ENCODE data around the gene CACNA2D1.

The CACNA2D1 gene

GRCh38 chr7:82449910-82450309 lies 6.3 kb upstream of the CACNA2D1 start:
- Histone ChIP-seq H3K27ac (ENCODE audit: low read length) (no peak overlapping the region), H3K27me3 (ENCODE audit: low read depth, low read length) (no peaks in the 10 kb centered on the region), H3K4me3 (ENCODE audit: low read depth in 1 of 2, low read length in 2 of 2) (no peak overlapping the region), H3K36me3 (ENCODE audit: control insufficient read depth in 1 of 2, insufficient read depth in 2 of 2, low read length in 2 of 2) (no peaks in the 10 kb centered on the region), H3K9me3 (ENCODE audit: control insufficient read depth in 1 of 2, low read length in 2 of 2) (no peaks in the 10 kb centered on the region), H3K4me1 (ENCODE audit: control insufficient read depth in 1 of 2, insufficient read depth in 2 of 2, low read length in 2 of 2) (no peaks in the 10 kb centered on the region)

GRCh38 chr7:82446897-82447296 lies 3.3 kb upstream of the CACNA2D1 start:
- H3K9me3 ChIP-seq (ENCODE audit: control insufficient read depth in 1 of 2, low read length in 2 of 2), result no peaks in the 10 kb centered on the region
- H3K4me3 ChIP-seq (ENCODE audit: low read depth in 1 of 2, low read length in 2 of 2), result no peak overlapping the region
- H3K4me1 ChIP-seq (ENCODE audit: control insufficient read depth in 1 of 2, insufficient read depth in 2 of 2, low read length in 2 of 2), result peaks cover 0 to 2% of the 10 kb centered on the region in 2 donors
- no peaks in the 10 kb centered on the region for H3K36me3 ChIP-seq (ENCODE audit: control insufficient read depth in 1 of 2, insufficient read depth in 2 of 2, low read length in 2 of 2)
- H3K27ac ChIP-seq (ENCODE audit: low read length), result no peak overlapping the region
- no peaks in the 10 kb centered on the region for H3K27me3 ChIP-seq (ENCODE audit: low read depth, low read length)

- Histone ChIP-seq H3K4me3 (ENCODE audit: low read depth in 1 of 2, low read length in 2 of 2) (no peak overlapping the region), H3K9me3 (ENCODE audit: control insufficient read depth in 1 of 2, low read length in 2 of 2) (no peaks in the 10 kb centered on the region), H3K27me3 (ENCODE audit: low read depth, low read length) (no peaks in the 10 kb centered on the region), H3K36me3 (ENCODE audit: control insufficient read depth in 1 of 2, insufficient read depth in 2 of 2, low read length in 2 of 2) (no peaks in the 10 kb centered on the region), H3K4me1 (ENCODE audit: control insufficient read depth in 1 of 2, insufficient read depth in 2 of 2, low read length in 2 of 2) (peaks cover 7% of the 10 kb centered on the region in 2 donors), H3K27ac (ENCODE audit: low read length) (no peak overlapping the region)
Measured at GRCh38 chr7:82445271-82445670, 1.7 kb upstream of the CACNA2D1 start.

GRCh38 chr7:82444220-82444909 lies 788 bp upstream of the CACNA2D1 start:
- Histone ChIP-seq H3K27ac (ENCODE audit: low read length) (no peak overlapping the region), H3K4me3 (ENCODE audit: low read depth in 1 of 2, low read length in 2 of 2) (peak overlapping the region; percentile 70 to 86), H3K27me3 (ENCODE audit: low read depth, low read length) (no peaks in the 10 kb centered on the region)

GRCh38 chr7:82443036-82443546 lies 486 bp downstream of the CACNA2D1 start:
- Histone ChIP-seq H3K27ac (ENCODE audit: low read length) (peak overlapping the region; percentile 60), H3K9me3 (ENCODE audit: control insufficient read depth in 1 of 2, low read length in 2 of 2) (no peaks in the 10 kb centered on the region), H3K4me3 (ENCODE audit: low read depth in 1 of 2, low read length in 2 of 2) (peak overlapping the region; percentile 82 to 86), H3K36me3 (ENCODE audit: control insufficient read depth in 1 of 2, insufficient read depth in 2 of 2, low read length in 2 of 2) (no peaks in the 10 kb centered on the region), H3K4me1 (ENCODE audit: control insufficient read depth in 1 of 2, insufficient read depth in 2 of 2, low read length in 2 of 2) (peaks cover 7% of the 10 kb centered on the region in 2 donors), H3K27me3 (ENCODE audit: low read depth, low read length) (no peaks in the 10 kb centered on the region)

More at GRCh38 chr7:82444220-82444909, 788 bp upstream of the CACNA2D1 start:
- peaks cover 7% of the 10 kb centered on the region in 2 donors for H3K4me1 ChIP-seq (ENCODE audit: control insufficient read depth in 1 of 2, insufficient read depth in 2 of 2, low read length in 2 of 2)
- H3K9me3 ChIP-seq (ENCODE audit: control insufficient read depth in 1 of 2, low read length in 2 of 2), result no peaks in the 10 kb centered on the region
- H3K36me3 ChIP-seq (ENCODE audit: control insufficient read depth in 1 of 2, insufficient read depth in 2 of 2, low read length in 2 of 2), result no peaks in the 10 kb centered on the region

- Histone ChIP-seq H3K36me3 (ENCODE audit: control insufficient read depth in 1 of 2, insufficient read depth in 2 of 2, low read length in 2 of 2) (no peaks in the 10 kb centered on the region), H3K27me3 (ENCODE audit: low read depth, low read length) (no peaks in the 10 kb centered on the region), H3K4me3 (ENCODE audit: low read depth in 1 of 2, low read length in 2 of 2) (peak overlapping the region; percentile 82 to 86), H3K9me3 (ENCODE audit: control insufficient read depth in 1 of 2, low read length in 2 of 2) (no peaks in the 10 kb centered on the region), H3K4me1 (ENCODE audit: control insufficient read depth in 1 of 2, insufficient read depth in 2 of 2, low read length in 2 of 2) (peaks cover 7% of the 10 kb centered on the region in 2 donors), H3K27ac (ENCODE audit: low read length) (no peak overlapping the region)
Measured at GRCh38 chr7:82442492-82443035, 1.0 kb downstream of the CACNA2D1 start.

GRCh38 chr7:82441669-82442478 lies 1.7 kb downstream of the CACNA2D1 start:
- Histone ChIP-seq H3K9me3 (ENCODE audit: control insufficient read depth in 1 of 2, low read length in 2 of 2) (no peaks in the 10 kb centered on the region), H3K4me3 (ENCODE audit: low read depth in 1 of 2, low read length in 2 of 2) (peak overlapping the region; percentile 82 to 86), H3K27me3 (ENCODE audit: low read depth, low read length) (no peaks in the 10 kb centered on the region), H3K27ac (ENCODE audit: low read length) (no peak overlapping the region), H3K4me1 (ENCODE audit: control insufficient read depth in 1 of 2, insufficient read depth in 2 of 2, low read length in 2 of 2) (peaks cover 7% of the 10 kb centered on the region in 2 donors), H3K36me3 (ENCODE audit: control insufficient read depth in 1 of 2, insufficient read depth in 2 of 2, low read length in 2 of 2) (no peaks in the 10 kb centered on the region)

- H3K27ac ChIP-seq (ENCODE audit: low read length), result no peak overlapping the region
- no peaks in the 10 kb centered on the region for H3K36me3 ChIP-seq (ENCODE audit: control insufficient read depth in 1 of 2, insufficient read depth in 2 of 2, low read length in 2 of 2)
- H3K9me3 ChIP-seq (ENCODE audit: control insufficient read depth in 1 of 2, low read length in 2 of 2), result no peaks in the 10 kb centered on the region
- no peak overlapping the region for H3K4me3 ChIP-seq (ENCODE audit: low read depth in 1 of 2, low read length in 2 of 2)
- H3K27me3 ChIP-seq (ENCODE audit: low read depth, low read length), result no peaks in the 10 kb centered on the region
- peaks cover 7% of the 10 kb centered on the region in 2 donors for H3K4me1 ChIP-seq (ENCODE audit: control insufficient read depth in 1 of 2, insufficient read depth in 2 of 2, low read length in 2 of 2)
Measured at GRCh38 chr7:82438521-82438920, 5.1 kb downstream of the CACNA2D1 start.

GRCh38 chr7:82435769-82436168 lies 7.8 kb downstream of the CACNA2D1 start:
- Histone ChIP-seq H3K36me3 (ENCODE audit: control insufficient read depth in 1 of 2, insufficient read depth in 2 of 2, low read length in 2 of 2) (no peaks in the 10 kb centered on the region), H3K27me3 (ENCODE audit: low read depth, low read length) (no peaks in the 10 kb centered on the region), H3K4me3 (ENCODE audit: low read depth in 1 of 2, low read length in 2 of 2) (no peak overlapping the region), H3K9me3 (ENCODE audit: control insufficient read depth in 1 of 2, low read length in 2 of 2) (no peaks in the 10 kb centered on the region), H3K27ac (ENCODE audit: low read length) (no peak overlapping the region), H3K4me1 (ENCODE audit: control insufficient read depth in 1 of 2, insufficient read depth in 2 of 2, low read length in 2 of 2) (peaks cover 0 to 3% of the 10 kb centered on the region in 2 donors)

- H3K27ac ChIP-seq (ENCODE audit: low read length), result no peak overlapping the region
- H3K4me3 ChIP-seq (ENCODE audit: low read depth in 1 of 2, low read length in 2 of 2), result no peak overlapping the region
- no peaks in the 10 kb centered on the region for H3K27me3 ChIP-seq (ENCODE audit: low read depth, low read length)
Measured at GRCh38 chr7:82434275-82435022, 9.1 kb downstream of the CACNA2D1 start.

GRCh38 chr7:82433507-82433906 lies 10.1 kb downstream of the CACNA2D1 start:
- no peak overlapping the region for H3K27ac ChIP-seq (ENCODE audit: low read length)
- no peaks in the 10 kb centered on the region for H3K36me3 ChIP-seq (ENCODE audit: control insufficient read depth in 1 of 2, insufficient read depth in 2 of 2, low read length in 2 of 2)
- H3K4me1 ChIP-seq (ENCODE audit: control insufficient read depth in 1 of 2, insufficient read depth in 2 of 2, low read length in 2 of 2), result no peaks in the 10 kb centered on the region
- no peaks in the 10 kb centered on the region for H3K9me3 ChIP-seq (ENCODE audit: control insufficient read depth in 1 of 2, low read length in 2 of 2)
- no peaks in the 10 kb centered on the region for H3K27me3 ChIP-seq (ENCODE audit: low read depth, low read length)
- H3K4me3 ChIP-seq (ENCODE audit: low read depth in 1 of 2, low read length in 2 of 2), result no peak overlapping the region

More at GRCh38 chr7:82434275-82435022, 9.1 kb downstream of the CACNA2D1 start:
- H3K4me1 ChIP-seq (ENCODE audit: control insufficient read depth in 1 of 2, insufficient read depth in 2 of 2, low read length in 2 of 2), result no peaks in the 10 kb centered on the region
- H3K36me3 ChIP-seq (ENCODE audit: control insufficient read depth in 1 of 2, insufficient read depth in 2 of 2, low read length in 2 of 2), result no peaks in the 10 kb centered on the region
- H3K9me3 ChIP-seq (ENCODE audit: control insufficient read depth in 1 of 2, low read length in 2 of 2), result no peaks in the 10 kb centered on the region
